OCI-LY1 (cell line): Measurements from ENCODE around the gene EPHA8.

Source experiments
- EZH2 ChIP-seq: fragments of 200-600 bp; sonication (generic), shearing (Covaris generic); IDR thresholded peaks from 2 replicates; pipeline ENCODE4 v1.8.0; 2017; ENCODE audit warnings: borderline replicate concordance, mixed run types, mild to moderate bottlenecking, antibody characterized with exemption, low read length, moderate library complexity, mixed read lengths
- TF ChIP-seq, protein P1 (sequence below): fragments of 200-600 bp; sonication (generic), shearing (Covaris generic); IDR thresholded peaks from 2 replicates; pipeline ENCODE4 v1.5.1; 2017; ENCODE audit warnings: mild to moderate bottlenecking, antibody characterized with exemption, low read length, moderate library complexity, mixed read lengths

DNA sequence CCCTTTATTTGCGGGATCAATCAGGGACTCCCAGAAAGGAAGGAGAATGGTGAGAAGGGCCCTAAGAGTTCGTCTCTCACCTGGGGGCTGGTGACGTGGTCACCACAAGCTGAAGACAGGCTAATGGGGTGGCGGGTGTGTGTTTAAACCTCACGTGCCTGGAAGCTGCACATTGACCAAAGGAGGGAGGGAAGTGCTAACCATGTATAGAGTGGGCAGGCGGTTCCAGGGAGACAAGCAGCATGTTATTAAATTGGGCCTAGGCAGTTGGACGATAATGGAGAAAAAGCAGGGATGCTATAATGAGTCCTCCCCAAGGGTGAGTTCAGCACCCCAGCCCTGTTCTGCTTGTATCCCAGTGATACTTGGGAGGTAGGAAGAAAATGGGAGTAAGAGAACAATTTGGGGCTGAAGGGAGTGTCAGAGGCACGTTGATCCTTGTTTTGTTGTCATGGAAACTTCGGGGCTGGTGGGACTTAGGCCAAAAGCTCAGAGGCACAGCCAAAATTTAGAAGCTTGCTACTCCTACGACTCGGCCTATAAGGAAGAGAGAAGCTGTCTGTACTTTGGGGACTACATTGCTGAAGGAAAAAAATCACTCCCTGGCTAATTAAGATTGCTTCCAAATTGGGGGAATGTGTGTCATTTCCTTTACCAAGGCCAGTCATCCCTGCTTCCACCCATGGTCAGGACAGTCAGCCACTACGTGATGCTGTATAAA lies 33.2 kb upstream of the EPHA8 start:
- TF ChIP-seq, protein P1, sequence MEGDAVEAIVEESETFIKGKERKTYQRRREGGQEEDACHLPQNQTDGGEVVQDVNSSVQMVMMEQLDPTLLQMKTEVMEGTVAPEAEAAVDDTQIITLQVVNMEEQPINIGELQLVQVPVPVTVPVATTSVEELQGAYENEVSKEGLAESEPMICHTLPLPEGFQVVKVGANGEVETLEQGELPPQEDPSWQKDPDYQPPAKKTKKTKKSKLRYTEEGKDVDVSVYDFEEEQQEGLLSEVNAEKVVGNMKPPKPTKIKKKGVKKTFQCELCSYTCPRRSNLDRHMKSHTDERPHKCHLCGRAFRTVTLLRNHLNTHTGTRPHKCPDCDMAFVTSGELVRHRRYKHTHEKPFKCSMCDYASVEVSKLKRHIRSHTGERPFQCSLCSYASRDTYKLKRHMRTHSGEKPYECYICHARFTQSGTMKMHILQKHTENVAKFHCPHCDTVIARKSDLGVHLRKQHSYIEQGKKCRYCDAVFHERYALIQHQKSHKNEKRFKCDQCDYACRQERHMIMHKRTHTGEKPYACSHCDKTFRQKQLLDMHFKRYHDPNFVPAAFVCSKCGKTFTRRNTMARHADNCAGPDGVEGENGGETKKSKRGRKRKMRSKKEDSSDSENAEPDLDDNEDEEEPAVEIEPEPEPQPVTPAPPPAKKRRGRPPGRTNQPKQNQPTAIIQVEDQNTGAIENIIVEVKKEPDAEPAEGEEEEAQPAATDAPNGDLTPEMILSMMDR: no peak
- no peak for TF ChIP-seq EZH2
